PFSK-1 (cell line): ENCODE data around the gene ZDHHC17.

Experiments
- FOXP2 ChIP-seq: optimal IDR thresholded peaks from 2 replicates; pipeline ENCODE3; 2011; ENCODE audit warnings: borderline replicate concordance, control low read depth, inconsistent platforms; ENCODE audit not compliant: insufficient read depth; ENCODE audit errors: extremely low read length, extremely low read depth
- POLR2AphosphoS5 ChIP-seq: IDR thresholded peaks from 2 replicates; pipeline ENCODE4 v1.6.1; 2012; ENCODE audit warnings: low read depth, mild to moderate bottlenecking, control low read depth, low read length, moderate library complexity
- REST ChIP-seq, 2 experiments: IDR thresholded peaks; 2 replicates each; pipeline versions ENCODE4 v1.6.1 to v1.8.0; 2011 to 2012; ENCODE audit warnings: low read depth in 2 of 2, low read length in 2 of 2, control low read depth in 1 of 2, inconsistent platforms in 1 of 2, mild to moderate bottlenecking in 1 of 2, moderate library complexity in 1 of 2; ENCODE audit not compliant: insufficient read depth in 1 of 2
- SIN3A ChIP-seq: IDR thresholded peaks from 2 replicates; pipeline ENCODE4 v1.6.1; 2012; ENCODE audit warnings: mild to moderate bottlenecking, low read length, moderate library complexity, borderline replicate concordance; ENCODE audit not compliant: insufficient read depth
- TAF1 ChIP-seq: IDR thresholded peaks from 2 replicates; pipeline ENCODE4 v1.6.1; 2012; ENCODE audit warnings: low read length, control low read depth, borderline replicate concordance; ENCODE audit not compliant: insufficient read depth

ZDHHC17 gene

GRCh38 chr12:76802060-76802459 is 38.1 kb downstream of the ZDHHC17 start:
- TF ChIP-seq TAF1, result no peak
- TF ChIP-seq FOXP2, result no peak
- TF ChIP-seq SIN3A, result no peak

- TF ChIP-seq SIN3A (no peak), TAF1 (no peak), FOXP2 (no peak), POLR2AphosphoS5 (no peak), REST (IDR thresholded peaks at IDR 0.05; ENCODE audit: insufficient read depth in 1 of 2, low read depth in 2 of 2, low read length in 2 of 2) (no peak)
Measured at GRCh38 chr12:76804435-76804976, 40.6 kb downstream of the ZDHHC17 start.

- TF ChIP-seq REST (IDR thresholded peaks at IDR 0.05; ENCODE audit: insufficient read depth in 1 of 2, low read depth in 2 of 2, low read length in 2 of 2), result no peak
Measured at GRCh38 chr12:76810671-76811419, 46.9 kb downstream of the ZDHHC17 start.

- no peak for TF ChIP-seq FOXP2
- TF ChIP-seq POLR2AphosphoS5, result no peak
- no peak for TF ChIP-seq SIN3A
- TF ChIP-seq REST (IDR thresholded peaks at IDR 0.05; ENCODE audit: insufficient read depth in 1 of 2, low read depth in 2 of 2, low read length in 2 of 2), result no peak
- no peak for TF ChIP-seq TAF1
Measured at GRCh38 chr12:76811976-76812375, 48.1 kb downstream of the ZDHHC17 start.

DNA sequence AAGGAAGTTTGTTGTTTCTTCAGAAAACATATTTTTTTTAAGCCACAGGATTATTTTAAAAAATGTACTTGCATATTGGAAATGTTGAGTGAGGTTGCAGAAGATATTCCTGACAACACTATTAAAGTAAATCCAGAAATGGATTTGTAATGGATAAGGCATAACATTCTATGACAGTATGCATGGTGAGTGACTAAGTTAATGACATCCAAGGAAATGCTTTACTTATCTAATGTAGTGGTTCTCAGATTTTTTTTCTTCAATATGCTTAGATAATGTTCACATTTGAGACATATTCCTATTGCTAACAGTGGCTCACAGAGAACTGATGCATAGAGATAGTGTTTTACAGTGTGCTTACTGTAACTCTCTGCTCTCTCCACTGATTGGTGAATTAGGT is 49.4 kb downstream of the ZDHHC17 start:
- TF ChIP-seq TAF1 (no peak), REST (IDR thresholded peaks at IDR 0.05; ENCODE audit: insufficient read depth in 1 of 2, low read depth in 2 of 2, low read length in 2 of 2) (no peak), POLR2AphosphoS5 (no peak), SIN3A (no peak), FOXP2 (no peak)
